HepG2 (cell line): ENCODE measurements around the gene ZNF419. TPM values are rescaled to one million over a fixed set of nuclear protein-coding genes. Genes with fewer than 3 reads are reported as not detected.

Experiments used
- ATF2 ChIP-seq: sonication (generic); formaldehyde crosslinking; IDR thresholded peaks from 2 replicates; pipeline ENCODE4 v1.4.0; 2020; ENCODE audit warnings: missing genetic modification reagents
- BRCA1 ChIP-seq: sonication (generic); formaldehyde crosslinking; IDR thresholded peaks from 2 replicates; pipeline ENCODE4 v1.4.0; 2020; ENCODE audit warnings: missing genetic modification reagents
- CREB1 ChIP-seq, 2 experiments: fragments of 450-650 bp in 1 of 2; IDR thresholded peaks; 2 replicates each; pipeline ENCODE4 v1.6.1; 2016 to 2017; ENCODE audit warnings: control low read depth in 1 of 2, mild to moderate bottlenecking in 1 of 2, missing compliant biosample characterization in 1 of 2, missing genetic modification characterization in 1 of 2
- CREM ChIP-seq, 2 experiments: sonication (generic) in 1 of 2; formaldehyde crosslinking in 1 of 2; IDR thresholded peaks; 2 replicates each; pipeline versions ENCODE4 v1.4.0 to v1.6.1; 2016 to 2020; ENCODE audit warnings: antibody characterized with exemption in 1 of 2, mild to moderate bottlenecking in 1 of 2, missing genetic modification reagents in 1 of 2
- DNMT3B ChIP-seq: conservative IDR thresholded peaks from 2 replicates; pipeline ENCODE4 v1.6.1; 2016; ENCODE audit warnings: missing biosample characterization, control low read depth
- FOXA1 ChIP-seq, 2 experiments: fragments of 450-650 bp in 1 of 2; sonication (generic) in 1 of 2; formaldehyde crosslinking in 1 of 2; IDR thresholded peaks; 2 replicates each; pipeline versions ENCODE4 v1.4.0 to v1.6.1; 2016 to 2020; ENCODE audit warnings: missing genetic modification reagents in 1 of 2
- HDAC1 ChIP-seq: sonication (generic); formaldehyde crosslinking; IDR thresholded peaks from 2 replicates; pipeline ENCODE4 v1.5.1; 2020; ENCODE audit warnings: mild to moderate bottlenecking, missing genetic modification reagents
- MIER3 ChIP-seq: IDR thresholded peaks from 2 replicates; pipeline ENCODE4 v1.6.1; 2016; ENCODE audit warnings: missing compliant biosample characterization, borderline replicate concordance
- RBFOX2 ChIP-seq: fragments of 200-400 bp; formaldehyde crosslinking; IDR thresholded peaks from 2 replicates; pipeline ENCODE4 v1.6.1; 2017; ENCODE audit warnings: low read depth, mild to moderate bottlenecking, low read length
- RFX5 ChIP-seq: IDR thresholded peaks from 2 replicates; pipeline ENCODE4 v1.6.1; 2011; ENCODE audit warnings: low read depth, low read length, improper control_type of control experiment
- RXRB ChIP-seq: IDR thresholded peaks from 2 replicates; pipeline ENCODE4 v1.6.1; 2016; ENCODE audit warnings: borderline replicate concordance, missing genetic modification reagents, missing compliant biosample characterization
- SOX13 ChIP-seq, 3 experiments: fragments of 450-650 bp in 1 of 3; sonication (generic) in 1 of 3; formaldehyde crosslinking in 1 of 3; IDR thresholded peaks in 2 of 3; conservative IDR thresholded peaks in 1 of 3; 2 replicates each; pipeline versions ENCODE4 v1.5.0 to v1.6.1; 2016 to 2020; ENCODE audit warnings: antibody characterized with exemption in 1 of 3, mild to moderate bottlenecking in 1 of 3, missing compliant biosample characterization in 1 of 3, missing genetic modification reagents in 1 of 3, moderate library complexity in 1 of 3
- TBX2 ChIP-seq: sonication (generic); formaldehyde crosslinking; IDR thresholded peaks from 2 replicates; pipeline ENCODE4 v1.5.0; 2020; ENCODE audit warnings: missing genetic modification reagents, mild to moderate bottlenecking, borderline replicate concordance
- YEATS2 ChIP-seq: sonication (generic); formaldehyde crosslinking; IDR thresholded peaks from 2 replicates; pipeline ENCODE4 v1.4.0; 2020; ENCODE audit warnings: missing genetic modification reagents, borderline replicate concordance
- ZFX ChIP-seq: sonication (generic); formaldehyde crosslinking; IDR thresholded peaks from 2 replicates; pipeline ENCODE4 v1.4.0; 2020; ENCODE audit warnings: mild to moderate bottlenecking, low read depth, missing genetic modification reagents, moderate library complexity
- ZIK1 ChIP-seq: sonication (generic); formaldehyde crosslinking; IDR thresholded peaks from 2 replicates; pipeline ENCODE4 v1.5.0; 2020; ENCODE audit warnings: mild to moderate bottlenecking, low read depth, missing genetic modification reagents, borderline replicate concordance
- ZNF230 ChIP-seq: sonication (generic); formaldehyde crosslinking; IDR thresholded peaks from 2 replicates; pipeline ENCODE4 v1.4.0; 2020; ENCODE audit warnings: mild to moderate bottlenecking, missing genetic modification reagents
- ZNF253 ChIP-seq: sonication (generic); formaldehyde crosslinking; IDR thresholded peaks from 2 replicates; pipeline ENCODE4 v1.8.0; 2022; ENCODE audit warnings: mild to moderate bottlenecking, missing genetic modification reagents, borderline replicate concordance
- ZNF274 ChIP-seq: sonication (generic); formaldehyde crosslinking; IDR thresholded peaks from 2 replicates; pipeline ENCODE4 v1.5.1; 2020; ENCODE audit warnings: mild to moderate bottlenecking, missing genetic modification reagents
- ZNF333 ChIP-seq: sonication (generic); formaldehyde crosslinking; IDR thresholded peaks from 2 replicates; pipeline ENCODE4 v1.4.0; 2020; ENCODE audit warnings: mild to moderate bottlenecking, missing genetic modification reagents, borderline replicate concordance
- ZNF543 ChIP-seq: sonication (generic); formaldehyde crosslinking; IDR thresholded peaks from 2 replicates; pipeline ENCODE4 v1.4.0; 2020; ENCODE audit warnings: mild to moderate bottlenecking, missing genetic modification reagents
- ZNF576 ChIP-seq: sonication (generic); formaldehyde crosslinking; IDR thresholded peaks from 2 replicates; pipeline ENCODE4 v1.4.0; 2020; ENCODE audit warnings: mild to moderate bottlenecking, missing genetic modification reagents
- ZNF614 ChIP-seq: IDR thresholded peaks from 2 replicates; pipeline ENCODE4 v1.6.1; 2018; ENCODE audit warnings: missing biosample characterization, missing genetic modification reagents, inconsistent platforms, borderline replicate concordance
- ZNF704 ChIP-seq: sonication (generic); formaldehyde crosslinking; IDR thresholded peaks from 2 replicates; pipeline ENCODE4 v1.8.1; 2023; ENCODE audit warnings: mild to moderate bottlenecking, inconsistent platforms, moderate library complexity, missing genetic modification reagents, borderline replicate concordance
- ZNF709 ChIP-seq: sonication (generic); formaldehyde crosslinking; IDR thresholded peaks from 2 replicates; pipeline ENCODE4 v1.5.0; 2020; ENCODE audit warnings: mild to moderate bottlenecking, missing genetic modification reagents
- ZSCAN9 ChIP-seq: IDR thresholded peaks from 2 replicates; pipeline ENCODE4 v1.6.1; 2016; ENCODE audit warnings: borderline replicate concordance
- polyA plus RNA-seq, 8 experiments: library from polyadenylated mRNA; depleted of rRNA in 3 of 8; stranded (reverse) in 7 of 8; unstranded in 1 of 8; fragments of >200 nt; fragmentation: Illumina TruSeq in 4 of 8; extraction: Trizol in 4 of 8; gene quantifications; 2 replicates each; pipeline versions ENCODE4 v1.2.1 to v1.2.3, GENCODE V29; 2011 to 2016; ENCODE audit warnings: low read depth in 4 of 8, missing spikeins in 1 of 8, mixed read lengths in 1 of 8; ENCODE audit not compliant: insufficient read depth in 1 of 8
- total RNA-seq, 5 experiments: library from RNA; depleted of rRNA; stranded (reverse); fragments of >200 nt; fragmentation: Illumina TruSeq; extraction: Trizol; gene quantifications; 2 replicates each; pipeline ENCODE4 v1.2.3, GENCODE V29; 2016; ENCODE audit warnings: low read depth in 1 of 5

ZNF419 gene
- total and polyA plus RNA-seq, 2 of the 13 experiments (the other 11 are each of a cell fraction or from before 2014, with no cell fraction given), result 8.5 to 8.8 TPM

- no peak for TF ChIP-seq RFX5
- TF ChIP-seq CREB1 (IDR thresholded peaks at IDR 0.05), result peak; percentile 93
- TF ChIP-seq CREB1 (CRISPR knock-in tag; IDR thresholded peaks at IDR 0.05), result peak; percentile 91
- peak; percentile 94 for TF ChIP-seq CREM (IDR thresholded peaks at IDR 0.05)
- no peak for TF ChIP-seq CREM (CRISPR knock-in tag; IDR thresholded peaks at IDR 0.05)
- no peak for TF ChIP-seq SOX13 (IDR thresholded peaks at IDR 0.05)
- no peak; a peak in 1 of 4 replicates for TF ChIP-seq SOX13 (CRISPR knock-in tag; conservative IDR thresholded peaks at IDR 0.05 in 1 of 2, IDR thresholded peaks at IDR 0.05 in 1 of 2)
- no peak for TF ChIP-seq ZNF230
- no peak for TF ChIP-seq DNMT3B
- TF ChIP-seq ZNF709, result no peak
- 0 out of 2 replicates have a peak, but pooled peaks have one; percentile 53 for TF ChIP-seq ZIK1 (CRISPR knock-in tag)
- peak; percentile 78; the same call in 1 of the 2 replicates for TF ChIP-seq YEATS2
- peak; percentile 67; the same call in 1 of the 2 replicates for TF ChIP-seq ATF2 (CRISPR knock-in tag)
- TF ChIP-seq TBX2, result no peak
- peak; percentile 31; the same call in 1 of the 2 replicates for TF ChIP-seq ZNF274
- TF ChIP-seq RBFOX2, result peak; percentile 54; the same call in 1 of the 2 replicates
- TF ChIP-seq MIER3, result peak; percentile 30; the same call in 1 of the 2 replicates
- no peak for TF ChIP-seq ZNF253
- TF ChIP-seq ZNF704 (CRISPR knock-in tag), result peak; percentile 57; the same call in 1 of the 2 replicates
- peak; percentile 91 for TF ChIP-seq HDAC1 (CRISPR knock-in tag)
- TF ChIP-seq ZFX (CRISPR knock-in tag), result peak; percentile 94
- TF ChIP-seq RXRB (CRISPR knock-in tag), result peak; percentile 49; the same call in 1 of the 2 replicates
- TF ChIP-seq FOXA1 (IDR thresholded peaks at IDR 0.05), result no peak
- TF ChIP-seq FOXA1 (CRISPR knock-in tag; IDR thresholded peaks at IDR 0.05), result 0 out of 2 replicates have a peak, but pooled peaks have one; percentile 27
- TF ChIP-seq ZNF614 (CRISPR knock-in tag), result no peak; the same call in 1 of the 2 replicates
- TF ChIP-seq BRCA1 (CRISPR knock-in tag), result no peak
- no peak; the same call in 1 of the 2 replicates for TF ChIP-seq ZNF333 (CRISPR knock-in tag)
- 0 out of 2 replicates have a peak, but pooled peaks have one; percentile 79 for TF ChIP-seq ZNF576 (CRISPR knock-in tag)
- peak; percentile 63 for TF ChIP-seq ZSCAN9 (CRISPR knock-in tag)
- TF ChIP-seq ZNF543 (CRISPR knock-in tag), result 0 out of 2 replicates have a peak, but pooled peaks have one; percentile 15
These were observed 10.2 kb upstream of the ZNF419 start, which contains the start of gene ZNF772 (continued) for GRCh38 chr19:57477191-57478008.
